Left ventricle myocardium inferior (tissue), 1 donor: ENCODE measurements around the gene SLC35F2. TPM values are rescaled to one million over a fixed set of nuclear protein-coding genes. Genes with fewer than 3 reads are reported as not detected.
A peak's percentile ranks its signal among the peaks of the same experiment; 100 is the strongest.
"Not testable (repeated sequence)": the region's sequence is repeated elsewhere in the genome, so short reads cannot be mapped to it uniquely, and the experiment has no call there.

Experiments used
- DNase-seq: peaks from one replicate; pipeline ENCODE4 v3.0.0-alpha.2; 2020
- H3K27ac ChIP-seq: fragments of 200-600 bp; replicated peaks from 2 replicates; pipeline ENCODE4 v1.8.0; 2021
- H3K27me3 ChIP-seq: fragments of 200-600 bp; 2 replicates; pipeline ENCODE4 v1.8.0; 2021; ENCODE audit warnings: low read depth
- H3K36me3 ChIP-seq: fragments of 200-600 bp; 2 replicates; pipeline ENCODE4 v1.8.0; 2021
- H3K4me1 ChIP-seq: fragments of 200-600 bp; 2 replicates; pipeline ENCODE4 v1.8.0; 2021
- H3K4me3 ChIP-seq: fragments of 200-600 bp; 2 replicates; pipeline ENCODE4 v1.8.0; 2021; ENCODE audit warnings: mild to moderate bottlenecking, moderate library complexity
- H3K9me3 ChIP-seq: fragments of 200-600 bp; replicated peaks from 2 replicates; pipeline ENCODE4 v1.8.0; 2021
- intact Hi-C: fragments of 100-400 bp; cut with micrococcal nuclease; formaldehyde crosslinking; loops from one replicate; pipeline ENCODE4 v1.11.0; 2022
- long read RNA-seq: library from polyadenylated mRNA; unstranded; transcript quantifications from one replicate; pipeline ENCODE4 v2.0.0, GENCODE V29; 2021
- total RNA-seq: library from RNA; stranded (reverse); fragmentation: NEBNext Ultra II Directional; extraction: Animal tissue kit (Norgen Biotek cat#: 25700); gene quantifications from one replicate; pipeline ENCODE4 v1.2.1, GENCODE V29; 2021
- TF ChIP-seq, protein P1 (sequence below): fragments of 200-600 bp; IDR thresholded peaks from 2 replicates; pipeline ENCODE4 v1.8.0; 2021; ENCODE audit warnings: antibody characterized with exemption, mild to moderate bottlenecking, borderline replicate concordance
- donor health status: DM: no; HTN: yes; CAD: no; lungs with severe emphysema.

Gene SLC35F2, protein sequence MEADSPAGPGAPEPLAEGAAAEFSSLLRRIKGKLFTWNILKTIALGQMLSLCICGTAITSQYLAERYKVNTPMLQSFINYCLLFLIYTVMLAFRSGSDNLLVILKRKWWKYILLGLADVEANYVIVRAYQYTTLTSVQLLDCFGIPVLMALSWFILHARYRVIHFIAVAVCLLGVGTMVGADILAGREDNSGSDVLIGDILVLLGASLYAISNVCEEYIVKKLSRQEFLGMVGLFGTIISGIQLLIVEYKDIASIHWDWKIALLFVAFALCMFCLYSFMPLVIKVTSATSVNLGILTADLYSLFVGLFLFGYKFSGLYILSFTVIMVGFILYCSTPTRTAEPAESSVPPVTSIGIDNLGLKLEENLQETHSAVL
- 1.0 TPM for total RNA-seq
- long read RNA-seq = 0 reads

DNA sequence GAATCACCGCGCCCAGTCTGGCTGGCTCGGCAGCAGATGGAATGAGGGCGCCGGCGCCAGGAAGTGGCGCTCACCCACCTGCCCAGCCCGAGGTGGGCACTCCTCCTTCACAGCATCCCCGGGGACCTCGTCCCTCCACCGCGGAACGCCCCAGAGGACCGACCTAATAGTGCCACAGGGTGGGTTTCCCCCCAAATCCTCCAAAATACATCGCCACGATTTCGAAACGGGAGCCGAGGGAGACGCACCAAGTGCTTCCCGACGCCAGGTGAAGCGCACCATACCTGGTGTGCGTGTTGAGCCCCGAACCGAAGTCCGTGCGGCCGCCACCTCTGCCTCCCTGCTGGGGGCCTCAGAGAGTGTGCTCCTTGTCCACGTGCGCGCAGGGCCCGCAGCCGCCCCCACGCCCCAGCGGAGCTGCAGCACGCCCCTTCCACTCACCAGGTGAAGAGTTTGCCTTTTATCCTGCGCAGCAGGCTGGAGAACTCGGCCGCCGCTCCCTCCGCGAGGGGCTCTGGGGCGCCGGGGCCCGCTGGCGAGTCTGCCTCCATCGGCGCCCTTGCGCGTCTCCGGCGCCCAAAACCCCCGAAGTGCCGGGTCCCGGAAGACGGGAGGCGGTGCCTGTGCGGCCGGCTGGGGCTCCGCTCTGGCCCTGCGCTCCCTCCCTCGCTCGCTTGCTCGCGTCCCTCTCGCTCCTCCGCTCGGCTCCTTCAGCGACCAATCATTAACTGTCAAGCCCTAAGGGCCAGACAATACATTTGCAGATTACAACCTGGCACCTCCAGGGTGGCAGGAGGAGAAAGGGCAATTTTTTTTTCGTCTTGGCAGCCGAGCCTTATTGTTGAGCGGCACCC is at the start of gene SLC35F2:
Gene SLC35F2, minus strand, starts transcription at position 571 of the 854 bp plus-strand sequence. Its CDS starts 20 bp downstream, at position 551.
- DNase-seq = peak; percentile 39
- Histone ChIP-seq H3K9me3 (no peaks in the 10 kb centered on the region), H3K4me1 (peaks cover 22% of the 10 kb centered on the region), H3K36me3 (no peaks in the 10 kb centered on the region), H3K27me3 (peaks cover 45% of the 10 kb centered on the region), H3K27ac (no peak within 1 kb of the TSS), H3K4me3 (peak within 1 kb of the TSS; percentile 79)
- TF ChIP-seq, protein P1, sequence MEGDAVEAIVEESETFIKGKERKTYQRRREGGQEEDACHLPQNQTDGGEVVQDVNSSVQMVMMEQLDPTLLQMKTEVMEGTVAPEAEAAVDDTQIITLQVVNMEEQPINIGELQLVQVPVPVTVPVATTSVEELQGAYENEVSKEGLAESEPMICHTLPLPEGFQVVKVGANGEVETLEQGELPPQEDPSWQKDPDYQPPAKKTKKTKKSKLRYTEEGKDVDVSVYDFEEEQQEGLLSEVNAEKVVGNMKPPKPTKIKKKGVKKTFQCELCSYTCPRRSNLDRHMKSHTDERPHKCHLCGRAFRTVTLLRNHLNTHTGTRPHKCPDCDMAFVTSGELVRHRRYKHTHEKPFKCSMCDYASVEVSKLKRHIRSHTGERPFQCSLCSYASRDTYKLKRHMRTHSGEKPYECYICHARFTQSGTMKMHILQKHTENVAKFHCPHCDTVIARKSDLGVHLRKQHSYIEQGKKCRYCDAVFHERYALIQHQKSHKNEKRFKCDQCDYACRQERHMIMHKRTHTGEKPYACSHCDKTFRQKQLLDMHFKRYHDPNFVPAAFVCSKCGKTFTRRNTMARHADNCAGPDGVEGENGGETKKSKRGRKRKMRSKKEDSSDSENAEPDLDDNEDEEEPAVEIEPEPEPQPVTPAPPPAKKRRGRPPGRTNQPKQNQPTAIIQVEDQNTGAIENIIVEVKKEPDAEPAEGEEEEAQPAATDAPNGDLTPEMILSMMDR = no peak
- intact Hi-C loops = no loop called here

DNA sequence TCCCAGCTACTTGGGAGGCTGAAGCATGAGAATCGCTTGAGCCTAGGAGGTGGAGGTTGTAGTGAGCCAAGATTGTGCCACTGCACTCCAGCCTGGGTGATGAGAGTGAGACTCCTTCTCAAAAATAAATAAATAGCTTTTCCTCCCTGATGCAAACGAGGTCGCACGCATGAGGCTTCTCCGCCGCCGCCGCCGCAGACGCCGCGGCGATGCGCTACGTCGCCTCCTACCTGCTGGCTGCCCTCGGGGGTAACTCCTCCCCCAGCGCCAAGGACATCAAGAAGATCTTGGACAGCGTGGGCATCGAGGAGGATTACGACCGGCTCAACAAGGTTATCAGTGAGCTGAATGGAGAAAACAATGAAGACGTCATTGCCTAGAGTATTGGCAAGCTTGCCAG is 49.6 kb upstream of the SLC35F2 start:
- TF ChIP-seq, protein P1 = no peak
- no peak overlapping the region for H3K27ac ChIP-seq
- H3K36me3 ChIP-seq = no peaks in the 10 kb centered on the region
- no peaks in the 10 kb centered on the region for H3K4me1 ChIP-seq
- intact Hi-C loops = no loop called here
- no peak overlapping the region for H3K4me3 ChIP-seq
- DNase-seq = no peak
- peaks cover 25% of the 10 kb centered on the region for H3K27me3 ChIP-seq
- no peaks in the 10 kb centered on the region for H3K9me3 ChIP-seq

DNA sequence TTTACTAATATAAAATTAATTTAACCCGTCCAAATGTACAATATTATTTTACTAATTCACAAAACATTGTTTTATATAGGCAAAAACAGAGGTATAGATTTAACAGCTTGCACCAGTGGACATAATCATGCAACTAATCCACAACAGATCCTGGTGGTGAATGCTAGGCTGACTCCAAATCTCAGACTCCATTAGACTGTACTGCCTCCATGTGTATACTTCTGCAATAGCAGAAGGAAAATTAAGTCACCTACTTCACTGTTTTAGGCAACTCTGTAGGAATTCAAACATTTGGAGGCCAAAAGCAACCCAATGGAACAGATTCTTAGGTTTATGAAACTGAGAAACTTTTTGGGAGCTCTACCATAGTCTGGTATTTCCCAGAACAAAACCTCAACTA is 39.7 kb upstream of the SLC35F2 start:
- Histone ChIP-seq H3K27me3 (peaks cover 4% of the 10 kb centered on the region), H3K4me3 (no peak overlapping the region), H3K36me3 (no peaks in the 10 kb centered on the region), H3K27ac (no peak overlapping the region), H3K4me1 (no peaks in the 10 kb centered on the region), H3K9me3 (no peaks in the 10 kb centered on the region)
- TF ChIP-seq, protein P1 = peak; percentile 46
- DNase-seq = no peak
- intact Hi-C loops = no loop called here

DNA sequence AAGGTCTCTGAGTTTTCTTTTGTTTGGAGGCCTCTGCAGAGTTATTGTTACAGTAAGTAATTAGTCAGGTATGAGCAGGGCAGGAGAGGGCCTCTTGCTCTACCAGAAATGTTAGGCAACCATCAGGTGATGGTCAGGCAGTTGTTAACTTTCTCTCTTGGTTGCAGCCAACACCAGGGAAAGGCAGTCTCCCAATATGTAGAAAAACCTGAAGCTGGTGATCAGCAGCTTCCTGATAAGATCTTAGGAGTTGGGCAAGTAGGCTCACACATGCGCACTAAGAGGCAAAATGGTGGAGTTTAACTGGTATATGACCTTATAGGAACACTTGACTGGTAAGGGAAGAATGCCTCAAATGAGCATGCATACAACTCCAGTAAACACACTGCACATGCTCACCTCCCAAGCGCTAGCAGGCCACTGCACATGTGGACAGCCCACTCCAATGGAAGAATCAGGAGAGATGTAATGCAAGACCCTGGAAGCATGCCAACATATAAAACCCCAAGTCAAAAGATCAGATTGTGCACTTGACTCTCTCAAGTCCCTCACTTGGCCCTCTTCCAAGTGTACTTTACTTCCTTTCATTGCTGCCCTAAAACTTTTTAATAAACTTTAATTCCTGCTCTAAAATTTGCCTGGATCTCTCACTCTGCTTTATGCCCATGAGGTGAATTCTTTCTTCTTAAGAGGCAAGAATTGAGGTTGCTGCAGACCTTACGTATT is 23.7 kb upstream of the SLC35F2 start:
- H3K27me3 ChIP-seq = peaks cover 7% of the 10 kb centered on the region
- H3K4me3 ChIP-seq = no peak overlapping the region
- TF ChIP-seq, protein P1 = no peak
- H3K36me3 ChIP-seq = no peaks in the 10 kb centered on the region
- intact Hi-C loops = no loop called here
- no peak for DNase-seq
- peaks cover 10% of the 10 kb centered on the region for H3K9me3 ChIP-seq
- no peaks in the 10 kb centered on the region for H3K4me1 ChIP-seq
- H3K27ac ChIP-seq = no peak overlapping the region

DNA sequence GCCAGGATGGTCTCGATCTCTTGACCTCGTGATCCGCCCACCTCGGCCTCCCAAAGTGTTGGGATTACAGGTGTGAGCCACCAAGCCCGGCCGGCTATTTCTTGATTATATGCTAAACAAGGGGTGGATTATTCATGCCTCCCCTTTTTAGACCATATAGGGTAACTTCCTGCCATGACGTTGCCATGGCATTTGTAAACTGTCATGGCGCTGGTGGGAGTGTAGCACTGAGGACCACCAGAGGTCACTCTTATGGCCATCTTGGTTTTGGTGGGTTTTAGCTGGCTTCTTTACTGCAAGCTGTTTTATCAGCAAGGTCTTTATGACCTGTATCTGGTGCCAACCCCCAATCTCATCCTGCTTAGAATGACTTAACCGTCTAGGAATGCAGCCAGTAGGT is 22.9 kb upstream of the SLC35F2 start:
- intact Hi-C loops, H3K27me3 ChIP-seq, H3K4me1 ChIP-seq: not testable (repeated sequence)

More for the DNA sequence above, 22.9 kb upstream of the SLC35F2 start:
- H3K4me3 ChIP-seq, H3K27ac ChIP-seq, H3K36me3 ChIP-seq, DNase-seq: not testable (repeated sequence)
- H3K9me3 ChIP-seq = peaks cover 10% of the 10 kb centered on the region
